ENCODE measurements around the gene CRHR1.

CRHR1 gene

GRCh38 chr17:45820052-45820780 lies 36.1 kb downstream of the CRHR1 start:
- Histone ChIP-seq H3K4me2 (ENCODE audit: low read length) (no peak overlapping the region), H4K20me1 (ENCODE audit: insufficient read depth, low read length) (no peaks in the 10 kb centered on the region), H3K4me3 (ENCODE audit: low read length) (no peak overlapping the region), H3K9me3 (ENCODE audit: insufficient read depth, low read length) (no peaks in the 10 kb centered on the region), H2AFZ (ENCODE audit: low read depth, low read length) (no peak overlapping the region), H3K4me1 (ENCODE audit: low read length) (no peaks in the 10 kb centered on the region), H3K36me3 (replicated peaks; ENCODE audit: low read depth, low read length) (no peaks in the 10 kb centered on the region), H3K27ac (ENCODE audit: low read length) (no peak overlapping the region), H3K79me2 (ENCODE audit: low read length) (no peaks in the 10 kb centered on the region), H3K9ac (ENCODE audit: low read length) (no peak overlapping the region), H3K27me3 (ENCODE audit: low read depth, low read length) (no peaks in the 10 kb centered on the region)
- TF ChIP-seq CTCF (IDR thresholded peaks at IDR 0.05; ENCODE audit: low read depth, low read length), result no peak

GRCh38 chr17:45821147-45821546 lies 37.0 kb downstream of the CRHR1 start:
- Histone ChIP-seq H4K20me1 (ENCODE audit: insufficient read depth, low read length) (no peaks in the 10 kb centered on the region), H3K36me3 (replicated peaks; ENCODE audit: low read depth, low read length) (no peaks in the 10 kb centered on the region), H3K9ac (ENCODE audit: low read length) (no peak overlapping the region), H3K9me3 (ENCODE audit: insufficient read depth, low read length) (no peaks in the 10 kb centered on the region), H3K4me2 (ENCODE audit: low read length) (no peak overlapping the region), H3K4me3 (ENCODE audit: low read length) (no peak overlapping the region), H3K27me3 (ENCODE audit: low read depth, low read length) (no peaks in the 10 kb centered on the region; the same call in 1 of the 2 replicates), H3K27ac (ENCODE audit: low read length) (no peak overlapping the region), H3K79me2 (ENCODE audit: low read length) (no peaks in the 10 kb centered on the region), H2AFZ (ENCODE audit: low read depth, low read length) (no peak overlapping the region), H3K4me1 (ENCODE audit: low read length) (no peaks in the 10 kb centered on the region)
- TF ChIP-seq EZH2phosphoT487 (IDR thresholded peaks at IDR 0.05; ENCODE audit: low read depth), result no peak
- no peak for TF ChIP-seq CTCF (IDR thresholded peaks at IDR 0.05; ENCODE audit: low read depth, low read length)

GRCh38 chr17:45823598-45823997 lies 39.5 kb downstream of the CRHR1 start:
- Histone ChIP-seq H3K9ac (ENCODE audit: low read length) (no peak overlapping the region), H4K20me1 (ENCODE audit: insufficient read depth, low read length) (no peaks in the 10 kb centered on the region), H3K4me2 (ENCODE audit: low read length) (no peak overlapping the region), H3K4me1 (ENCODE audit: low read length) (no peaks in the 10 kb centered on the region), H3K27ac (ENCODE audit: low read length) (no peak overlapping the region), H3K9me3 (ENCODE audit: insufficient read depth, low read length) (no peaks in the 10 kb centered on the region), H2AFZ (ENCODE audit: low read depth, low read length) (no peak overlapping the region), H3K79me2 (ENCODE audit: low read length) (no peaks in the 10 kb centered on the region), H3K4me3 (ENCODE audit: low read length) (no peak overlapping the region), H3K27me3 (ENCODE audit: low read depth, low read length) (peaks cover 12% of the 10 kb centered on the region), H3K36me3 (replicated peaks; ENCODE audit: low read depth, low read length) (no peaks in the 10 kb centered on the region)
- TF ChIP-seq CTCF (IDR thresholded peaks at IDR 0.05; ENCODE audit: low read depth, low read length) (no peak), EZH2phosphoT487 (IDR thresholded peaks at IDR 0.05; ENCODE audit: low read depth) (no peak)

- Histone ChIP-seq H3K79me2 (ENCODE audit: low read length) (no peaks in the 10 kb centered on the region), H3K9me3 (ENCODE audit: insufficient read depth, low read length) (no peaks in the 10 kb centered on the region), H3K27ac (ENCODE audit: low read length) (no peak overlapping the region), H4K20me1 (ENCODE audit: insufficient read depth, low read length) (no peaks in the 10 kb centered on the region), H3K9ac (ENCODE audit: low read length) (no peak overlapping the region), H2AFZ (ENCODE audit: low read depth, low read length) (no peak overlapping the region), H3K4me3 (ENCODE audit: low read length) (no peak overlapping the region), H3K4me2 (ENCODE audit: low read length) (no peak overlapping the region), H3K4me1 (ENCODE audit: low read length) (no peaks in the 10 kb centered on the region), H3K36me3 (replicated peaks; ENCODE audit: low read depth, low read length) (no peaks in the 10 kb centered on the region), H3K27me3 (ENCODE audit: low read depth, low read length) (peaks cover 13% of the 10 kb centered on the region)
- TF ChIP-seq CTCF (IDR thresholded peaks at IDR 0.05; ENCODE audit: low read depth, low read length) (no peak), EZH2phosphoT487 (IDR thresholded peaks at IDR 0.05; ENCODE audit: low read depth) (no peak)
Observed at GRCh38 chr17:45824475-45824874, 40.4 kb downstream of the CRHR1 start.

Measured in OCI-LY3 (cell line).